HepG2 (cell line): ENCODE results near the gene OSBPL2. TPM values are rescaled to one million over a fixed set of nuclear protein-coding genes. Genes with fewer than 3 reads are reported as not detected.
A peak's percentile ranks its signal among the peaks of the same experiment; 100 is the strongest.

ENCODE experiments used
- ADNP ChIP-seq: sonication (generic); formaldehyde crosslinking; IDR thresholded peaks from 2 replicates; pipeline ENCODE4 v1.4.0; 2020; ENCODE audit warnings: missing genetic modification reagents
- CENPX ChIP-seq: sonication (generic); formaldehyde crosslinking; IDR thresholded peaks from 2 replicates; pipeline ENCODE4 v1.9.0; 2021; ENCODE audit warnings: mild to moderate bottlenecking, missing genetic modification reagents, moderate library complexity
- DNMT3B ChIP-seq: conservative IDR thresholded peaks from 2 replicates; pipeline ENCODE4 v1.6.1; 2016; ENCODE audit warnings: missing biosample characterization, control low read depth
- RFX5 ChIP-seq: IDR thresholded peaks from 2 replicates; pipeline ENCODE4 v1.6.1; 2011; ENCODE audit warnings: low read depth, low read length, improper control_type of control experiment
- SETDB1 ChIP-seq: sonication (generic); formaldehyde crosslinking; IDR thresholded peaks from 2 replicates; pipeline ENCODE4 v1.5.1; 2020; ENCODE audit warnings: missing genetic modification reagents, mild to moderate bottlenecking, borderline replicate concordance
- SRSF1 ChIP-seq: fragments of 200-400 bp; formaldehyde crosslinking; optimal IDR thresholded peaks from 2 replicates; pipeline ENCODE3; 2017; ENCODE audit warnings: mild to moderate bottlenecking, low read depth, low read length, moderate library complexity
- ZBTB21 ChIP-seq: sonication (generic); formaldehyde crosslinking; IDR thresholded peaks from 2 replicates; pipeline ENCODE4 v1.4.0; 2020; ENCODE audit warnings: missing genetic modification reagents
- ZFP1 ChIP-seq: IDR thresholded peaks from 2 replicates; pipeline ENCODE4 v1.6.1; 2016
- ZKSCAN1 ChIP-seq: fragments of 150-350 bp; IDR thresholded peaks from 2 replicates; pipeline ENCODE4 v1.6.1; 2014; ENCODE audit warnings: low read length
- ZKSCAN5 ChIP-seq: sonication (generic); formaldehyde crosslinking; IDR thresholded peaks from 2 replicates; pipeline ENCODE4 v1.5.1; 2020; ENCODE audit warnings: mild to moderate bottlenecking, missing genetic modification reagents
- ZNF670 ChIP-seq: sonication (generic); formaldehyde crosslinking; IDR thresholded peaks from 2 replicates; pipeline ENCODE4 v1.8.0; 2022; ENCODE audit warnings: mild to moderate bottlenecking, missing genetic modification reagents, borderline replicate concordance
- ZNF781 ChIP-seq: sonication (generic); formaldehyde crosslinking; IDR thresholded peaks from 2 replicates; pipeline ENCODE4 v1.5.1; 2020; ENCODE audit warnings: borderline replicate concordance, mild to moderate bottlenecking, missing genetic modification reagents; ENCODE audit errors: not compliant biosample characterization
- polyA plus RNA-seq, 8 experiments: library from polyadenylated mRNA; depleted of rRNA in 3 of 8; stranded (reverse) in 7 of 8; unstranded in 1 of 8; fragments of >200 nt; fragmentation: Illumina TruSeq in 4 of 8; extraction: Trizol in 4 of 8; gene quantifications; 2 replicates each; pipeline versions ENCODE4 v1.2.1 to v1.2.3, GENCODE V29; 2011 to 2016; ENCODE audit warnings: low read depth in 4 of 8, missing spikeins in 1 of 8, mixed read lengths in 1 of 8; ENCODE audit not compliant: insufficient read depth in 1 of 8
- total RNA-seq, 5 experiments: library from RNA; depleted of rRNA; stranded (reverse); fragments of >200 nt; fragmentation: Illumina TruSeq; extraction: Trizol; gene quantifications; 2 replicates each; pipeline ENCODE4 v1.2.3, GENCODE V29; 2016; ENCODE audit warnings: low read depth in 1 of 5
- TF ChIP-seq, protein P1 (sequence below): sonication (generic); formaldehyde crosslinking; IDR thresholded peaks from 2 replicates; pipeline ENCODE4 v1.8.0; 2022; ENCODE audit warnings: mild to moderate bottlenecking, missing genetic modification reagents; ENCODE audit not compliant: insufficient replicate concordance
- TF ChIP-seq, protein P2 (sequence below): sonication (generic); IDR thresholded peaks from 2 replicates; pipeline ENCODE4 v1.6.1; 2016; ENCODE audit warnings: low read depth, borderline replicate concordance
- TF ChIP-seq, protein P3 (sequence below): sonication (generic); formaldehyde crosslinking; IDR thresholded peaks from 2 replicates; pipeline ENCODE4 v1.5.1; 2020; ENCODE audit warnings: missing genetic modification reagents, mild to moderate bottlenecking, borderline replicate concordance
- TF ChIP-seq, protein P4 (sequence below): sonication (generic); formaldehyde crosslinking; IDR thresholded peaks from 2 replicates; pipeline ENCODE4 v1.9.0; 2021; ENCODE audit warnings: missing genetic modification reagents, mild to moderate bottlenecking, borderline replicate concordance
- TF ChIP-seq, protein P5 (sequence below): sonication (generic); formaldehyde crosslinking; IDR thresholded peaks from 2 replicates; pipeline ENCODE4 v1.5.0; 2020; ENCODE audit warnings: missing genetic modification reagents, mild to moderate bottlenecking, borderline replicate concordance
- TF ChIP-seq, protein P6 (sequence below): sonication (generic); formaldehyde crosslinking; IDR thresholded peaks from 2 replicates; pipeline ENCODE4 v1.4.0; 2020; ENCODE audit warnings: mild to moderate bottlenecking, low read depth, missing genetic modification reagents
- TF ChIP-seq, protein P7 (sequence below): sonication (generic); formaldehyde crosslinking; IDR thresholded peaks from 2 replicates; pipeline ENCODE4 v1.4.0; 2020; ENCODE audit warnings: missing genetic modification reagents

Gene OSBPL2
- total and polyA plus RNA-seq, 2 of the 13 experiments (the other 11 are each of a cell fraction or from before 2014, with no cell fraction given) = 18.5 to 37.4 TPM

DNA sequence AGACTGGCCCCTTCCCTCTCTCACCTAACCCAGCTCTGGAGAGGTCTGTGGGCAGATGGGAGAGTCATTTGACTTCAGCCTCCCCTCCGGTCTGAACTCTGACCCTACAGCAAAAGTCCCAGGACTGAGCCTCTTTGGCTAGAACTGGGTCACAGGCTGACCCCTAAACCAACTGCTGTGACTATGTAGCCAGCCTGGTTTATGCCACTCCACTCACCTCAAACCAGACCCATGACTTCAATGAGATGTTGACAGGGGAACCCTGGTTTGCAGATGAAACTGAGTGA is 864 bp upstream of the OSBPL2 start (continued):
- TF ChIP-seq, protein P1, sequence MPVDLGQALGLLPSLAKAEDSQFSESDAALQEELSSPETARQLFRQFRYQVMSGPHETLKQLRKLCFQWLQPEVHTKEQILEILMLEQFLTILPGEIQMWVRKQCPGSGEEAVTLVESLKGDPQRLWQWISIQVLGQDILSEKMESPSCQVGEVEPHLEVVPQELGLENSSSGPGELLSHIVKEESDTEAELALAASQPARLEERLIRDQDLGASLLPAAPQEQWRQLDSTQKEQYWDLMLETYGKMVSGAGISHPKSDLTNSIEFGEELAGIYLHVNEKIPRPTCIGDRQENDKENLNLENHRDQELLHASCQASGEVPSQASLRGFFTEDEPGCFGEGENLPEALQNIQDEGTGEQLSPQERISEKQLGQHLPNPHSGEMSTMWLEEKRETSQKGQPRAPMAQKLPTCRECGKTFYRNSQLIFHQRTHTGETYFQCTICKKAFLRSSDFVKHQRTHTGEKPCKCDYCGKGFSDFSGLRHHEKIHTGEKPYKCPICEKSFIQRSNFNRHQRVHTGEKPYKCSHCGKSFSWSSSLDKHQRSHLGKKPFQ (CRISPR knock-in tag) = no peak
- TF ChIP-seq, protein P2, sequence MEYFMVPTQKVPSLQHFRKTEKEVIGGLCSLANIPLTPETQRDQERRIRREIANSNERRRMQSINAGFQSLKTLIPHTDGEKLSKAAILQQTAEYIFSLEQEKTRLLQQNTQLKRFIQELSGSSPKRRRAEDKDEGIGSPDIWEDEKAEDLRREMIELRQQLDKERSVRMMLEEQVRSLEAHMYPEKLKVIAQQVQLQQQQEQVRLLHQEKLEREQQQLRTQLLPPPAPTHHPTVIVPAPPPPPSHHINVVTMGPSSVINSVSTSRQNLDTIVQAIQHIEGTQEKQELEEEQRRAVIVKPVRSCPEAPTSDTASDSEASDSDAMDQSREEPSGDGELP = no peak
- TF ChIP-seq, protein P3, sequence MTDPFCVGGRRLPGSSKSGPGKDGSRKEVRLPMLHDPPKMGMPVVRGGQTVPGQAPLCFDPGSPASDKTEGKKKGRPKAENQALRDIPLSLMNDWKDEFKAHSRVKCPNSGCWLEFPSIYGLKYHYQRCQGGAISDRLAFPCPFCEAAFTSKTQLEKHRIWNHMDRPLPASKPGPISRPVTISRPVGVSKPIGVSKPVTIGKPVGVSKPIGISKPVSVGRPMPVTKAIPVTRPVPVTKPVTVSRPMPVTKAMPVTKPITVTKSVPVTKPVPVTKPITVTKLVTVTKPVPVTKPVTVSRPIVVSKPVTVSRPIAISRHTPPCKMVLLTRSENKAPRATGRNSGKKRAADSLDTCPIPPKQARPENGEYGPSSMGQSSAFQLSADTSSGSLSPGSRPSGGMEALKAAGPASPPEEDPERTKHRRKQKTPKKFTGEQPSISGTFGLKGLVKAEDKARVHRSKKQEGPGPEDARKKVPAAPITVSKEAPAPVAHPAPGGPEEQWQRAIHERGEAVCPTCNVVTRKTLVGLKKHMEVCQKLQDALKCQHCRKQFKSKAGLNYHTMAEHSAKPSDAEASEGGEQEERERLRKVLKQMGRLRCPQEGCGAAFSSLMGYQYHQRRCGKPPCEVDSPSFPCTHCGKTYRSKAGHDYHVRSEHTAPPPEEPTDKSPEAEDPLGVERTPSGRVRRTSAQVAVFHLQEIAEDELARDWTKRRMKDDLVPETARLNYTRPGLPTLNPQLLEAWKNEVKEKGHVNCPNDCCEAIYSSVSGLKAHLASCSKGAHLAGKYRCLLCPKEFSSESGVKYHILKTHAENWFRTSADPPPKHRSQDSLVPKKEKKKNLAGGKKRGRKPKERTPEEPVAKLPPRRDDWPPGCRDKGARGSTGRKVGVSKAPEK = no peak
- TF ChIP-seq ZNF781 (CRISPR knock-in tag) = no peak
- no peak for TF ChIP-seq DNMT3B (CRISPR knock-in tag)
- no peak for TF ChIP-seq RFX5
- no peak for TF ChIP-seq ZKSCAN5
- TF ChIP-seq ZFP1 (CRISPR knock-in tag) = no peak
- TF ChIP-seq SETDB1 (CRISPR knock-in tag) = no peak
- TF ChIP-seq ADNP (CRISPR knock-in tag) = peak; percentile 47; the same call in 1 of the 2 replicates
- TF ChIP-seq SRSF1 = no peak
- TF ChIP-seq, protein P4, sequence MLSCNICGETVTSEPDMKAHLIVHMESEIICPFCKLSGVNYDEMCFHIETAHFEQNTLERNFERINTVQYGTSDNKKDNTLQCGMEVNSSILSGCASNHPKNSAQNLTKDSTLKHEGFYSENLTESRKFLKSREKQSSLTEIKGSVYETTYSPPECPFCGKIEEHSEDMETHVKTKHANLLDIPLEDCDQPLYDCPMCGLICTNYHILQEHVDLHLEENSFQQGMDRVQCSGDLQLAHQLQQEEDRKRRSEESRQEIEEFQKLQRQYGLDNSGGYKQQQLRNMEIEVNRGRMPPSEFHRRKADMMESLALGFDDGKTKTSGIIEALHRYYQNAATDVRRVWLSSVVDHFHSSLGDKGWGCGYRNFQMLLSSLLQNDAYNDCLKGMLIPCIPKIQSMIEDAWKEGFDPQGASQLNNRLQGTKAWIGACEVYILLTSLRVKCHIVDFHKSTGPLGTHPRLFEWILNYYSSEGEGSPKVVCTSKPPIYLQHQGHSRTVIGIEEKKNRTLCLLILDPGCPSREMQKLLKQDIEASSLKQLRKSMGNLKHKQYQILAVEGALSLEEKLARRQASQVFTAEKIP (CRISPR knock-in tag) = no peak
- TF ChIP-seq ZKSCAN1 = no peak
- TF ChIP-seq, protein P5, sequence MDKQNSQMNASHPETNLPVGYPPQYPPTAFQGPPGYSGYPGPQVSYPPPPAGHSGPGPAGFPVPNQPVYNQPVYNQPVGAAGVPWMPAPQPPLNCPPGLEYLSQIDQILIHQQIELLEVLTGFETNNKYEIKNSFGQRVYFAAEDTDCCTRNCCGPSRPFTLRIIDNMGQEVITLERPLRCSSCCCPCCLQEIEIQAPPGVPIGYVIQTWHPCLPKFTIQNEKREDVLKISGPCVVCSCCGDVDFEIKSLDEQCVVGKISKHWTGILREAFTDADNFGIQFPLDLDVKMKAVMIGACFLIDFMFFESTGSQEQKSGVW (CRISPR knock-in tag) = no peak
- TF ChIP-seq, protein P6, sequence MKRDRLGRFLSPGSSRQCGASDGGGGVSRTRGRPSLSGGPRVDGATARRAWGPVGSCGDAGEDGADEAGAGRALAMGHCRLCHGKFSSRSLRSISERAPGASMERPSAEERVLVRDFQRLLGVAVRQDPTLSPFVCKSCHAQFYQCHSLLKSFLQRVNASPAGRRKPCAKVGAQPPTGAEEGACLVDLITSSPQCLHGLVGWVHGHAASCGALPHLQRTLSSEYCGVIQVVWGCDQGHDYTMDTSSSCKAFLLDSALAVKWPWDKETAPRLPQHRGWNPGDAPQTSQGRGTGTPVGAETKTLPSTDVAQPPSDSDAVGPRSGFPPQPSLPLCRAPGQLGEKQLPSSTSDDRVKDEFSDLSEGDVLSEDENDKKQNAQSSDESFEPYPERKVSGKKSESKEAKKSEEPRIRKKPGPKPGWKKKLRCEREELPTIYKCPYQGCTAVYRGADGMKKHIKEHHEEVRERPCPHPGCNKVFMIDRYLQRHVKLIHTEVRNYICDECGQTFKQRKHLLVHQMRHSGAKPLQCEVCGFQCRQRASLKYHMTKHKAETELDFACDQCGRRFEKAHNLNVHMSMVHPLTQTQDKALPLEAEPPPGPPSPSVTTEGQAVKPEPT (CRISPR knock-in tag) = no peak
- no peak for TF ChIP-seq ZBTB21
- no peak for TF ChIP-seq CENPX (CRISPR knock-in tag)
- TF ChIP-seq, protein P7, sequence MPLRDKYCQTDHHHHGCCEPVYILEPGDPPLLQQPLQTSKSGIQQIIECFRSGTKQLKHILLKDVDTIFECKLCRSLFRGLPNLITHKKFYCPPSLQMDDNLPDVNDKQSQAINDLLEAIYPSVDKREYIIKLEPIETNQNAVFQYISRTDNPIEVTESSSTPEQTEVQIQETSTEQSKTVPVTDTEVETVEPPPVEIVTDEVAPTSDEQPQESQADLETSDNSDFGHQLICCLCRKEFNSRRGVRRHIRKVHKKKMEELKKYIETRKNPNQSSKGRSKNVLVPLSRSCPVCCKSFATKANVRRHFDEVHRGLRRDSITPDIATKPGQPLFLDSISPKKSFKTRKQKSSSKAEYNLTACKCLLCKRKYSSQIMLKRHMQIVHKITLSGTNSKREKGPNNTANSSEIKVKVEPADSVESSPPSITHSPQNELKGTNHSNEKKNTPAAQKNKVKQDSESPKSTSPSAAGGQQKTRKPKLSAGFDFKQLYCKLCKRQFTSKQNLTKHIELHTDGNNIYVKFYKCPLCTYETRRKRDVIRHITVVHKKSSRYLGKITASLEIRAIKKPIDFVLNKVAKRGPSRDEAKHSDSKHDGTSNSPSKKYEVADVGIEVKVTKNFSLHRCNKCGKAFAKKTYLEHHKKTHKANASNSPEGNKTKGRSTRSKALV (CRISPR knock-in tag) = no peak
- no peak for TF ChIP-seq ZNF670 (CRISPR knock-in tag)
